LNCaP clone FGC (cell line): Measurements from ENCODE around the gene PTPN20.
A peak's percentile ranks its signal among the peaks of the same experiment; 100 is the strongest.
"Not testable (repeated sequence)": the region's sequence is repeated elsewhere in the genome, so short reads cannot be mapped to it uniquely, and the experiment has no call there.

Experiments used
- DNase-seq: peaks from one replicate; pipeline ENCODE4 v3.0.0-alpha.2; 2011; ENCODE audit warnings: low read depth
- H3K4me3 ChIP-seq: 2 replicates; pipeline ENCODE4 v1.5.1; 2011; ENCODE audit warnings: mild to moderate bottlenecking, low read depth, low read length, control low read depth
- CTCF ChIP-seq: IDR thresholded peaks from 2 replicates; pipeline ENCODE4 v1.5.1; 2012; ENCODE audit warnings: mild to moderate bottlenecking; ENCODE audit not compliant: control insufficient read depth, insufficient read depth; ENCODE audit errors: extremely low read depth

The PTPN20 gene

GRCh38 chr10:46932383-46932782, 21.2 kb downstream of the PTPN20 start:
- not testable (repeated sequence) for DNase-seq, H3K4me3 ChIP-seq

DNA sequence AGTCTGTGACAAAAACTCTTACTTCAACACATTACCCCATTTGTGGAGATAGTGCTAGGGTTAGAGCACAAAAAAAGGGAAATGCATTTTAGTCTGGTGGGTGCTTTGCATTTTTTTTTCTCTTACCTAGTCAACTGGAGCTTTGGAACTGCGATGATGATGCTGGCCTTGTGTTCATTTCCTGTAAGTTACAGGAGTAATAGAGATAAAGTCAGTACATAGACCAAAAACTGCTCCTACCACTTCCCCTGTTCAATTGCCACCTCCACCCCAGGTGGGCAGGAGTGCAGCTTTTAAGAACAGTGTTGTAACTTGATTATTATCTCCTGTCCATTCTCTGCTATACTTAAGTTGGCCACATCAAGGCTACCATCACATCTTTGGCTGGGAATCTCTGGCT, 29.9 kb downstream of the PTPN20 start:
- H3K4me3 ChIP-seq, DNase-seq: not testable (repeated sequence)

DNA sequence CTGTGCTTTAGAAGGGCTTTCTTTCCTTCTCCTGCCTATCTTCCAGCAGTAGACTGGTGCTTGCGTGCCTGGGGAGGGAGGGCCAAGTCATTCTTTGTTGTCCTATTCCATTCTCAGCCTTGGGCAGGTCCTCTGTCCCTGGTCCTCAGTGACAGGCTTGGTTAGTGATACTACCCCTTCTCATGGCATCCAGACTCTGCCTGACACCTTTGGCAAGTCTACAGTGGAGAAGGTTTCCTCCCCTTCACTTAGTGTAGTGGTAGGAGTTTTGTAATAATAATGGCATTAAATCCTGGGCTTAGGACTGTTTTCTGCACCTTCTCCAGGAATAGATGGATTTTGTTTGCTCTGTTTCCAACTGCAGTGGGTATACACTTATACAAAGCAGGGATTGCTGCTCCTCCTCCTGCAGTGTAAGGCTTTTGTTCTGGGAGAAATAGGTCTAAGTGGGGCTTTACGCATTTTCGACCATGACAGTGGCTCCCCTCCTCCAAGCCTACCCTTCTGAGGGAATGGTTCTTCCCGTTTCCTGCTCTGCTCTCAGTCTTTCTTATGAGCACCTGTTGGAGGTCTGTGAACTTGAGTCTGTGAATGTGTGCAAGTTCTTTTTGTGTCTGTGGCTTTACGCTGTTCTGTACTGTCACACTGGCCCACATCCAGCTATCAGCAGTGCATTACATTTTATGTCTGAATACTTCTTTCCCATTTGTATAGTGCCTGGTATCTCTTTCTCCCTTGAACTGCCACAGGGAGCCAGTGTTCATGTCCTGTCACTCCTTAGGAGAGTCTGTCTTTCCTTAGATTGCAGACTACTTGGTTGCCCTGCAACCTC, 37.7 kb downstream of the PTPN20 start:
- H3K4me3 ChIP-seq, DNase-seq: not testable (repeated sequence)

- DNase-seq, H3K4me3 ChIP-seq: not testable (repeated sequence)
Observed at GRCh38 chr10:46952540-46952939, 41.3 kb downstream of the PTPN20 start.

DNA sequence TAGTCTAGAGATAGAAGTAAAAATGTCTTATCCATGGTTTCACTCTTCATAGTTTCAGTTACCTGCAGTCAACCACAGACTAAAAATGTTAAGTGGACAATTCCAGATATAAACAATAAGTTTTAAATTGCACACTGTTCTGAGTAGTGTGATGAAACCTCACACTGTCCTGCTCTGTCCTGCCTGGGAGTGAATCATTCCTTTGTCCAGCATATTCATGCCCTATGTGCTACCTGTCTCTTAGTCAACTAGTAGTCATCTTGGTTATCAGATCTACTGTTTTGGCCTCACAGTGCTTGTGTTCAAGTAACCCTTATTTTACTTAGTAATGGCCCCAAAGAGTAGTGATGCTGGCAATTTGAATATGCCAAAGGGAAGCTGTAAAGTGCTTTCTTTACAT, 49.5 kb downstream of the PTPN20 start:
- H3K4me3 ChIP-seq, DNase-seq: not testable (repeated sequence)

- DNase-seq, H3K4me3 ChIP-seq: not testable (repeated sequence)
Observed at GRCh38 chr10:46963356-46963755, 52.1 kb downstream of the PTPN20 start.

- DNase-seq, H3K4me3 ChIP-seq: not testable (repeated sequence)
Observed at GRCh38 chr10:46967013-46967412, 55.8 kb downstream of the PTPN20 start.

GRCh38 chr10:46980223-46980622, 69.0 kb downstream of the PTPN20 start:
- not testable (repeated sequence) for H3K4me3 ChIP-seq, DNase-seq

GRCh38 chr10:46987233-46987924, 76.2 kb downstream of the PTPN20 start:
- not testable (repeated sequence) for DNase-seq, H3K4me3 ChIP-seq

- DNase-seq = peak; percentile 14
- no peak overlapping the region for H3K4me3 ChIP-seq
- 0 out of 2 replicates have a peak, but pooled peaks have one; percentile 41 for TF ChIP-seq CTCF
Observed at GRCh38 chr10:46992803-46993561, 81.8 kb downstream of the PTPN20 start.

- no peak overlapping the region for H3K4me3 ChIP-seq
- no peak for TF ChIP-seq CTCF
- no peak for DNase-seq
Observed at GRCh38 chr10:46995234-46995633, 84.0 kb downstream of the PTPN20 start.
